HG02798 (cell line): ENCODE data around the gene BRCC3.

Source experiments
- ATAC-seq: cut with Tn5 transposase; IDR thresholded peaks from one replicate; pipeline ENCODE4 v1.9.1; 2021; ENCODE audit warnings: mild to moderate bottlenecking; ENCODE audit not compliant: unreplicated experiment, poor library complexity

Gene BRCC3

GRCh38 chrX:155070975-155071693 is at the start of gene BRCC3, which contains the start of the genes CMC4 and MTCP1:
Gene BRCC3, plus strand, starts transcription at chrX:155071508. Its CDS starts 20 bp downstream, at chrX:155071528.
Gene CMC4, minus strand, starts transcription at chrX:155071136. Its CDS starts 7,113 bp downstream, at chrX:155064023.
Gene MTCP1, minus strand, starts transcription at chrX:155071136. Its CDS starts 5,126 bp downstream, at chrX:155066010.
- peak; percentile 94 for ATAC-seq

GRCh38 chrX:155022585-155022984 is 48.7 kb upstream of the BRCC3 start, which contains the start of gene F8:
Gene F8, minus strand, starts transcription at chrX:155022723. Its CDS starts 171 bp downstream, at chrX:155022552.
- no peak for ATAC-seq

GRCh38 chrX:155023907-155024833 is 47.1 kb upstream of the BRCC3 start:
- no peak for ATAC-seq

GRCh38 chrX:155026420-155026726 is 44.9 kb upstream of the BRCC3 start:
- ATAC-seq, result no peak

GRCh38 chrX:155026727-155027508 is 44.4 kb upstream of the BRCC3 start, which contains the start of gene FUNDC2:
Gene FUNDC2, plus strand, starts transcription at chrX:155026844. Its CDS starts 95 bp downstream, at chrX:155026939.
- ATAC-seq, result peak; percentile 95

GRCh38 chrX:155027509-155028066 is 43.7 kb upstream of the BRCC3 start:
- no peak for ATAC-seq

GRCh38 chrX:155028129-155028528 is 43.2 kb upstream of the BRCC3 start:
- no peak for ATAC-seq

GRCh38 chrX:155028877-155029291 is 42.4 kb upstream of the BRCC3 start:
- ATAC-seq, result no peak

GRCh38 chrX:155031657-155032056 is 39.7 kb upstream of the BRCC3 start:
- ATAC-seq, result no peak

GRCh38 chrX:155035688-155036087 is 35.6 kb upstream of the BRCC3 start:
- no peak for ATAC-seq

GRCh38 chrX:155046129-155046810 is 25.0 kb upstream of the BRCC3 start:
- ATAC-seq, result no peak

GRCh38 chrX:155046811-155047528 is 24.3 kb upstream of the BRCC3 start:
- no peak for ATAC-seq

- ATAC-seq, result no peak
Observed at GRCh38 chrX:155048977-155049619, 22.2 kb upstream of the BRCC3 start.

- ATAC-seq, result no peak
Observed at GRCh38 chrX:155052738-155053498, 18.4 kb upstream of the BRCC3 start.

GRCh38 chrX:155053656-155054055 is 17.7 kb upstream of the BRCC3 start:
- ATAC-seq, result no peak

GRCh38 chrX:155054255-155054654 is 17.1 kb upstream of the BRCC3 start:
- no peak for ATAC-seq

- no peak for ATAC-seq
Observed at GRCh38 chrX:155055494-155055893, 15.8 kb upstream of the BRCC3 start.

- ATAC-seq, result no peak
Observed at GRCh38 chrX:155056471-155056870, 14.8 kb upstream of the BRCC3 start.
